Psoas muscle (tissue), 8 donors: ENCODE measurements around the gene SPEG. TPM values are rescaled to one million over a fixed set of nuclear protein-coding genes. Genes with fewer than 3 reads are reported as not detected.

Experiments used
- ATAC-seq, 4 donors: fragments of 200-7000 bp; cut with Tn5 transposase; one replicate each; pipeline ENCODE4 v1.9.1; 2020; ENCODE audit warnings: moderate library complexity in 3 of 4, mild to moderate bottlenecking in 2 of 4
- DNase-seq, 2 donors: peaks; one replicate each; pipeline ENCODE4 v3.0.0-alpha.2; 2020
- H3K27ac ChIP-seq: fragments of 200-600 bp; one replicate; pipeline ENCODE4 v1.8.0; 2022
- H3K27me3 ChIP-seq, 3 donors: fragments of 200-600 bp in 1 of 3; one replicate each; pipeline versions ENCODE4 v1.6.1 to v1.8.0; 2013 to 2022; ENCODE audit warnings: low read length in 2 of 3, mild to moderate bottlenecking in 2 of 3, moderate library complexity in 1 of 3; ENCODE audit not compliant: insufficient read depth in 3 of 3
- H3K36me3 ChIP-seq, 2 donors: fragments of 200-600 bp in 1 of 2; one replicate each; pipeline versions ENCODE4 v1.6.1 to v1.8.0; 2013 to 2022; ENCODE audit warnings: low read depth in 1 of 2, mild to moderate bottlenecking in 1 of 2, moderate library complexity in 1 of 2; ENCODE audit not compliant: insufficient read depth in 1 of 2
- H3K4me1 ChIP-seq: fragments of 200-600 bp; one replicate; pipeline ENCODE4 v1.8.0; 2022
- H3K4me3 ChIP-seq: fragments of 200-600 bp; one replicate; pipeline ENCODE4 v1.8.0; 2022; ENCODE audit warnings: mild to moderate bottlenecking
- H3K9me3 ChIP-seq: fragments of 200-600 bp; one replicate; pipeline ENCODE4 v1.8.0; 2022
- WGBS, 3 donors: extraction: QIAGEN DNeasy Blood & Tissue Kit; methylation state at CpG; one replicate each; pipeline versions ENCODE4 v1.1.6 to v1.1.7; 2013; 5-methylcytosine and 5-hydroxymethylcytosine counted together
- intact Hi-C, 2 donors: fragments of 100-400 bp; cut with DNase I; formaldehyde crosslinking; loops; one replicate each; pipeline versions ENCODE4 v1.11.0 to v1.14.2; 2022
- polyA plus RNA-seq, 3 donors: library from polyadenylated mRNA; stranded (reverse); fragments of 200-250 nt; gene quantifications; one replicate each; pipeline ENCODE4 v1.2.3, GENCODE V29; 2013
- total RNA-seq, 4 donors: library from RNA; stranded (reverse); fragmentation: NEBNext Ultra II Directional in 2 of 4; extraction: Animal tissue kit (Norgen Biotek cat#: 25700) in 2 of 4; gene quantifications; one replicate each; pipeline versions ENCODE4 v1.2.1 to v1.2.4, GENCODE V29; 2021 to 2023
- TF ChIP-seq, protein P1 (sequence below): fragments of 200-600 bp; IDR thresholded peaks from one replicate; pipeline ENCODE4 v1.8.0; 2022; ENCODE audit warnings: antibody characterized with exemption
- donor health status: healthy with polysubstance abuse.
- donor health status: DM: no; HTN: no; CAD: no; lungs with moderate emphysema.
- donor health status: Bipolar disorder and iron deficiency.
- donor health status: healthy.
- donor health status: DM: yes; HTN: yes; CAD: no.
- donor health status: DM: no; HTN: no; CAD: no.
- donor health status: DM: no; HTN: no; CAD: no.
- donor health status: DM: yes; HTN: yes; CAD: no.

Gene SPEG
- total and polyA plus RNA-seq, 7 donors, result 34.8 to 419 (median 239) TPM

DNA sequence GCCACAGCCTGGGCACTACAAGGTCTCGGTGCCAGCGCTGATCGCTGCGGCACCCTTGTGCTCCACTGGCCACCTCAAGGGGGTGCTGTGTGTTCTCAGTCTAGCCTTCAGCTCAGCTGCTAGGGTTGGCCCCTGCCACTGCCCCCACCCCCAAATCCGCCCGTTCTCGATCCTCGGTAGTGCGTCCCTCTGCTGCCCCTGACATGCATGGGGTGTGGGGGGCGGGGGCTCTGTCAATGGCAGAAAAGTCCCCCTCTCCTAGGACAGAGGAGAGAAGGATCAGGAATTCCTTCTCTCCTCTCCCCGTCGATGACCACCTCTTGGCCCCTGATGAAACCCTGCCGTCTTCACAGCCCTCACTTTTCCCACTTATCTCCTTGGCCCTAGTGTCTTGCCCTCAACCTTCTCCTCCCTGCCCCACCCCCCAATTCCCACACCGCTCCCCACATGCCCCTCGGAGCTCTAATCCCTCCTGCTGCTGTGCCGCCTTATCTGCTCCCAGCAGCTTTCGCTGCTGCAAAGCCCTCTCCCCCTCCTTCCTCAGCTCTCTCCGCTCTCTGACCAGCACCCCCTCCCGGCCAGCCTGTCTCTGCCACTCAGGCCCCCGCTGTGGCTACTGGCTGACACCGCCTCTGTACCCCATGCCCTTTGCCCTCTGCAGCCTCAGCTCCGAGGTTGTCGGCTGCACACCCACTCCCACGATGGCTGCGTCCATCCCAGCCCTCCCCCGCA lies 75.3 kb downstream of the SPEG start:
- H3K36me3 ChIP-seq, result peaks cover 0 to 12% of the 10 kb centered on the region in 2 donors
- peak; percentile 59 to 75 for DNase-seq
- H3K4me1 ChIP-seq, result peaks cover 7% of the 10 kb centered on the region
- H3K9me3 ChIP-seq, result no peaks in the 10 kb centered on the region
- TF ChIP-seq, protein P1, sequence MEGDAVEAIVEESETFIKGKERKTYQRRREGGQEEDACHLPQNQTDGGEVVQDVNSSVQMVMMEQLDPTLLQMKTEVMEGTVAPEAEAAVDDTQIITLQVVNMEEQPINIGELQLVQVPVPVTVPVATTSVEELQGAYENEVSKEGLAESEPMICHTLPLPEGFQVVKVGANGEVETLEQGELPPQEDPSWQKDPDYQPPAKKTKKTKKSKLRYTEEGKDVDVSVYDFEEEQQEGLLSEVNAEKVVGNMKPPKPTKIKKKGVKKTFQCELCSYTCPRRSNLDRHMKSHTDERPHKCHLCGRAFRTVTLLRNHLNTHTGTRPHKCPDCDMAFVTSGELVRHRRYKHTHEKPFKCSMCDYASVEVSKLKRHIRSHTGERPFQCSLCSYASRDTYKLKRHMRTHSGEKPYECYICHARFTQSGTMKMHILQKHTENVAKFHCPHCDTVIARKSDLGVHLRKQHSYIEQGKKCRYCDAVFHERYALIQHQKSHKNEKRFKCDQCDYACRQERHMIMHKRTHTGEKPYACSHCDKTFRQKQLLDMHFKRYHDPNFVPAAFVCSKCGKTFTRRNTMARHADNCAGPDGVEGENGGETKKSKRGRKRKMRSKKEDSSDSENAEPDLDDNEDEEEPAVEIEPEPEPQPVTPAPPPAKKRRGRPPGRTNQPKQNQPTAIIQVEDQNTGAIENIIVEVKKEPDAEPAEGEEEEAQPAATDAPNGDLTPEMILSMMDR, result peak; percentile 60
- H3K27ac ChIP-seq, result no peak overlapping the region
- intact Hi-C loops, result no loop called here
- H3K27me3 ChIP-seq, result peaks cover 0 to 45% (median 23%) of the 10 kb centered on the region in 3 donors
- WGBS, 3 donors, result 4 to 5% (median 5%) methylated on average over 26 of the region's 26 CpGs
- ATAC-seq, result peak; percentile 65 to 83 (median 75)
- H3K4me3 ChIP-seq, result peak overlapping the region; percentile 28

DNA sequence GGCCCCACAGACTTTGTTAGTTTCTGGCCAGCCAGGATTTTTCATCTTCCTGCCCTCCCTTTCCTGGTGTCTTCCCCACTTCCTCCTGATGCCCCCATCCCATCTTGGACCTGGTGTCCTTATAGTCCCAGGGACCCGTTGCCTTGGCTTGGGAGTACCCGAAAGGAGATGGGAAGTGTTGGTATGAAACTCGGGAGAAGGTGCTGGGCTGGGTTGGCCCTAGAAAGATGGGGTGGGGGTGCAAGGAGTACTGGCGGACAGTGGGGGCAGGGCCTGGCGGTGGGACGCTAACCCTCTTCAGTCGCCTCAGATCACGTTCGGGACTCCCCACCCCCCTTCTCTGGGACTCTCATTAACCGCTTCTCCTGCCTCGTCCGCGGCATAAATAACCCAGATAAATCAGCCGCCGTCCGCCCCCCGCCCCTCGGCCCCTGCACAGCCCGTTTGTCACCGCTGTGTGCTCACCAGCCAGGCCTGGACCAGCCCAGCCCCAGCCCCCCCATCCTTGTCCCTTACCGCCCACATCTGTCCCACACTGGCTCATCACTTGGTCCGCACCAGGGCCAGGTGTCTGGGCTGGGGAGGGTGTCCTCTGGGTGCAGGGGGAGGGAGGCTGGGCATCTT lies 76.0 kb downstream of the SPEG start:
- intact Hi-C loops, result no loop called here
- H3K4me3 ChIP-seq, result no peak overlapping the region
- no peak for ATAC-seq
- no peak overlapping the region for H3K27ac ChIP-seq
- H3K36me3 ChIP-seq, result peaks cover 0 to 10% of the 10 kb centered on the region in 2 donors
- peaks cover 0 to 45% (median 23%) of the 10 kb centered on the region in 3 donors for H3K27me3 ChIP-seq
- H3K4me1 ChIP-seq, result peaks cover 7% of the 10 kb centered on the region
- no peak for DNase-seq
- TF ChIP-seq, protein P1, result no peak
- H3K9me3 ChIP-seq, result no peaks in the 10 kb centered on the region
- WGBS, 3 donors, result 41 to 57% (median 50%) methylated on average over 16 to 22 of the region's 22 CpGs

DNA sequence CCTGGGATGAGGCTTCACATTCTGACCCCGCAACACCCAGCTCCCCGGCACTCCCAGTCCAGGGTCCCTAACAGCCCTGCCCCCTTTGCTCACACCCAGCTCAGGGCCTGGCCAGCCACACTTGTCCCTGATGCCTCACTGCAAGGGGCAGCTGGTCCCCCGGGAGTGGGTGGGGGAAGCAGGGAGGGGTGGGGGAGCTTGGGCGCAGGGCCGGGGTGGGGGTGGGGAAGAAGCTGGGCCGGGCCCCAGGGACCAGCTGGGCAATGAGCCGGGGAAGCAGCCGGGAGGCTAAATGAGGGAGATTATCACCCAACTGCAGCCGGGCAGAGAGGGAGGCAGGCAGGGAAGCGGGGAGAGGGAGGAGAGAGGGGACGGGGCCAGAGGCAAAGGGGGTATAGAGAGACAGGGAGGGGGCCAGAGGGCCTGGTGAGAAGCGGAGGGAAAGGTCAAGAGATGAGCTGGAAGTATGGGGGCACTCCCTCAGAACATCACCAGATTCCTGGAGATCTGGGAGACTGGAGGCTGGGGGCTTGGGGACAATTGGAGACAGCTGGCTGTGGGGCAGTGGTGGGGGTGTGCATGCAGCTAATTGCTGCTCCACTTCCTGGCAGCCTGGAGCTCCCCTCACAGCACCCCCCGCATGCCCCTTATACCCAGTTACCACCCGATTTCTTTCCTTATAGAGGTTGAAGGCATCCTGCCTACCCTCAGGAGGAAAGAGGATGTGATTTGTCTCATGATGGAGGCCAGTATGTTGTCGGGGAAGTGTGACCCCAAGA lies 77.1 kb downstream of the SPEG start:
- H3K27me3 ChIP-seq, result peaks cover 0 to 50% (median 23%) of the 10 kb centered on the region in 3 donors
- no peak overlapping the region for H3K4me3 ChIP-seq
- 36 to 44% (median 37%) methylated on average over 14 to 15 of the region's 15 CpGs for WGBS, 3 donors
- ATAC-seq, result no peak
- no peak for DNase-seq
- no peaks in the 10 kb centered on the region for H3K9me3 ChIP-seq
- TF ChIP-seq, protein P1, result no peak
- peaks cover 0 to under 1% of the 10 kb centered on the region in 2 donors for H3K36me3 ChIP-seq
- H3K4me1 ChIP-seq, result peaks cover 7% of the 10 kb centered on the region
- H3K27ac ChIP-seq, result no peak overlapping the region
- intact Hi-C loops, result no loop called here

DNA sequence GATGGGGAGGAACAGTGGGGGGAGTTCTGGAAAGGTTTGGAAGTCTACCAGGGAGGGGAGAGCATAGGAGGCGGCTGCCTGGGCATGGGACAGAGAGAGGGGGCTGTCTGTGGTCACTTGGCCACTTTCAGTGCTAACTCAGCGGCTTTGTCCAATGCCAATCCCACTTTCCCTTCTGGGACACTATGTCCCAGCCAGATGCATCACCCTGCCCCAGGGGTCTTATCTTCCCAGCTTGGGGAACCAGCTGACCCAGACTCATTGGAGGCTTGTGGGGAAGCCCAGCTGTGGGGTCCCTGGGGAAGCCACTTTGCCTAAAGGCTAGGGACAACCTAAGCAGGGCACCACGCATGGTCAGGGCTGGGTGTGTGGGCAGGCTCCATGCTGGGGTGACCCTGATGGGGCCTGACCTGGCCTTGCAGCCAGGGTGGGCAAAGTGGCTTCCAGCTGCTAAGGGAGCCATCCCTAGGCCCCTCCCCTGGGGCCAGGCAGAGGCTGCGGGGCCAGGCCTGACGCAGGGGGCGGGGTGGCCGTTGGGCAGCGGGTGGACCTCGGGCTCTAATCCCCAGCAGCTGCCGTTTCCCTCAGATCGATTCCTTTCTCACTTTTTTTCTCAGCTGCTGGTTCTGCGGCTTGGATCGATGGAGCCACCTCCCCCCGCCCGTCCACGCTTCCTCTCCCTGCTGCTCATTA lies 78.0 kb downstream of the SPEG start:
- H3K4me1 ChIP-seq, result peaks cover 7% of the 10 kb centered on the region
- 33 to 50% (median 37%) methylated on average over 13 to 16 of the region's 16 CpGs for WGBS, 3 donors
- intact Hi-C loops, result no loop called here
- no peak overlapping the region for H3K27ac ChIP-seq
- TF ChIP-seq, protein P1, result no peak
- H3K9me3 ChIP-seq, result no peaks in the 10 kb centered on the region
- no peak overlapping the region for H3K4me3 ChIP-seq
- H3K27me3 ChIP-seq, result peaks cover 0 to 50% (median 23%) of the 10 kb centered on the region in 3 donors
- no peak for ATAC-seq
- no peaks in the 10 kb centered on the region for H3K36me3 ChIP-seq
- DNase-seq, result no peak
